Natural killer cell (primary cell): ENCODE data around the gene RUVBL2. TPM values are rescaled to one million over a fixed set of nuclear protein-coding genes. Genes with fewer than 3 reads are reported as not detected.

Source experiments
- ATAC-seq, 3 donors: fragments of 150-1000 bp in 2 of 3; fragments of 200-7000 bp in 1 of 3; cut with Tn5 transposase; 1 replicate in 1 of 3; 2 replicates in 2 of 3; pipeline ENCODE4 v1.10.0; 2021; ENCODE audit warnings: mild to moderate bottlenecking in 2 of 3, moderate library complexity in 2 of 3
- DNase-seq, 2 donors: peaks; one replicate each; pipeline versions ENCODE4 v3.0.0 to v3.0.0-alpha.2; 2013 to 2021; ENCODE audit warnings: mixed read lengths in 1 of 2
- H3K27ac ChIP-seq: one replicate; pipeline ENCODE4 v1.5.1; 2013; ENCODE audit warnings: mild to moderate bottlenecking, low read length
- H3K27me3 ChIP-seq: one replicate; pipeline ENCODE4 v1.6.1; 2013; ENCODE audit warnings: low read length; ENCODE audit not compliant: control insufficient read depth, insufficient read depth
- H3K36me3 ChIP-seq: one replicate; pipeline ENCODE4 v1.6.1; 2013; ENCODE audit warnings: low read length; ENCODE audit not compliant: control insufficient read depth, insufficient read depth
- H3K4me1 ChIP-seq: one replicate; pipeline ENCODE4 v1.6.1; 2013; ENCODE audit warnings: low read length; ENCODE audit not compliant: control insufficient read depth, insufficient read depth
- H3K4me3 ChIP-seq: one replicate; pipeline ENCODE4 v1.5.1; 2013; ENCODE audit warnings: low read length
- H3K9me3 ChIP-seq: one replicate; pipeline ENCODE4 v1.6.1; 2013; ENCODE audit warnings: low read length; ENCODE audit not compliant: control insufficient read depth, insufficient read depth
- H3K27ac Mint-ChIP-seq, 2 donors: one replicate each; pipeline ENCODE4 v1.8.0; 2022; ENCODE audit warnings: mild to moderate bottlenecking in 2 of 2, mixed read lengths in 2 of 2, moderate library complexity in 1 of 2
- H3K27me3 Mint-ChIP-seq, 2 donors: one replicate each; pipeline ENCODE4 v1.8.0; 2022; ENCODE audit warnings: low read depth in 2 of 2, mixed read lengths in 2 of 2
- H3K36me3 Mint-ChIP-seq: one replicate; pipeline ENCODE4 v1.8.0; 2022; ENCODE audit warnings: mixed read lengths
- H3K4me1 Mint-ChIP-seq, 2 donors: one replicate each; pipeline ENCODE4 v1.8.0; 2022; ENCODE audit warnings: mixed read lengths in 2 of 2
- H3K4me3 Mint-ChIP-seq: one replicate; pipeline ENCODE4 v1.8.0; 2022; ENCODE audit warnings: mild to moderate bottlenecking, moderate library complexity, mixed read lengths
- H3K9me3 Mint-ChIP-seq, 2 donors: one replicate each; pipeline ENCODE4 v1.8.0; 2022; ENCODE audit warnings: mixed read lengths in 2 of 2
- WGBS: methylation state at CpG from one replicate; pipeline ENCODE4 v1.1.7; 2013; ENCODE audit warnings: missing lambda C conversion rate; ENCODE audit not compliant: insufficient coverage; 5-methylcytosine and 5-hydroxymethylcytosine counted together
- intact Hi-C: fragments of 100-400 bp; cut with micrococcal nuclease; formaldehyde crosslinking; loops from one replicate; pipeline ENCODE4 v1.14.2; 2022
- total RNA-seq, 4 donors: library from RNA; stranded (reverse); fragments of 120-200 nt in 1 of 4; gene quantifications; one replicate each; pipeline versions ENCODE4 v1.2.3 to v1.2.4, GENCODE V29; 2013 to 2022
- TF ChIP-seq, protein P1 (sequence below): fragments of 200-600 bp; IDR thresholded peaks from one replicate; pipeline ENCODE4 v1.8.0; 2022; ENCODE audit warnings: antibody characterized with exemption

Gene RUVBL2
- total RNA-seq, 3 donors from 2014 or later (not counting 1 experiment from before 2014, with no cell fraction given) = 23.6 to 28.3 (median 26.5) TPM

- H3K9me3 Mint-ChIP-seq = no peaks in the 10 kb centered on the region
- H3K27ac Mint-ChIP-seq = peak within 1 kb of the TSS; percentile 79 to 85
- ATAC-seq = peak; percentile 86 to 93 (median 91)
- H3K36me3 ChIP-seq = no peaks in the 10 kb centered on the region
- TF ChIP-seq, protein P1, sequence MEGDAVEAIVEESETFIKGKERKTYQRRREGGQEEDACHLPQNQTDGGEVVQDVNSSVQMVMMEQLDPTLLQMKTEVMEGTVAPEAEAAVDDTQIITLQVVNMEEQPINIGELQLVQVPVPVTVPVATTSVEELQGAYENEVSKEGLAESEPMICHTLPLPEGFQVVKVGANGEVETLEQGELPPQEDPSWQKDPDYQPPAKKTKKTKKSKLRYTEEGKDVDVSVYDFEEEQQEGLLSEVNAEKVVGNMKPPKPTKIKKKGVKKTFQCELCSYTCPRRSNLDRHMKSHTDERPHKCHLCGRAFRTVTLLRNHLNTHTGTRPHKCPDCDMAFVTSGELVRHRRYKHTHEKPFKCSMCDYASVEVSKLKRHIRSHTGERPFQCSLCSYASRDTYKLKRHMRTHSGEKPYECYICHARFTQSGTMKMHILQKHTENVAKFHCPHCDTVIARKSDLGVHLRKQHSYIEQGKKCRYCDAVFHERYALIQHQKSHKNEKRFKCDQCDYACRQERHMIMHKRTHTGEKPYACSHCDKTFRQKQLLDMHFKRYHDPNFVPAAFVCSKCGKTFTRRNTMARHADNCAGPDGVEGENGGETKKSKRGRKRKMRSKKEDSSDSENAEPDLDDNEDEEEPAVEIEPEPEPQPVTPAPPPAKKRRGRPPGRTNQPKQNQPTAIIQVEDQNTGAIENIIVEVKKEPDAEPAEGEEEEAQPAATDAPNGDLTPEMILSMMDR = no peak
- H3K4me3 Mint-ChIP-seq = peak within 1 kb of the TSS; percentile 93
- H3K27ac ChIP-seq = peak within 1 kb of the TSS; percentile 92
- H3K4me1 Mint-ChIP-seq = peaks cover 14 to 20% of the 10 kb centered on the region in 2 donors
- no peaks in the 10 kb centered on the region for H3K27me3 ChIP-seq
- no peaks in the 10 kb centered on the region for H3K27me3 Mint-ChIP-seq
- DNase-seq = peak; percentile 82 to 91
- intact Hi-C loops = loop anchor here (1.0 kb wide), 1 partner anchor 11 kb away; the partner anchor contains the start of gene FTL
- no peaks in the 10 kb centered on the region for H3K36me3 Mint-ChIP-seq
- no peaks in the 10 kb centered on the region for H3K9me3 ChIP-seq
- peak within 1 kb of the TSS; percentile 100 for H3K4me3 ChIP-seq
- WGBS = under 1% methylated on average over 71 of the region's 71 CpGs
- H3K4me1 ChIP-seq = peaks cover 18% of the 10 kb centered on the region
These were observed 38.9 kb upstream of the RUVBL2 start, which contains the start of gene BAX for GRCh38 chr19:48954595-48955307. Gene BAX (plus strand): TSS chr19:48954875. CDS start chr19:48954929, 54 bp downstream.

GRCh38 chr19:48955308-48955958 lies 38.3 kb upstream of the RUVBL2 start:
- Histone ChIP-seq H3K27me3 (no peaks in the 10 kb centered on the region), H3K36me3 (no peaks in the 10 kb centered on the region), H3K4me3 (peak overlapping the region; percentile 100), H3K4me1 (peaks cover 22% of the 10 kb centered on the region), H3K9me3 (no peaks in the 10 kb centered on the region), H3K27ac (peak overlapping the region; percentile 92)
- no peak for DNase-seq
- Mint-ChIP-seq H3K9me3 (no peaks in the 10 kb centered on the region), H3K36me3 (no peaks in the 10 kb centered on the region), H3K27ac (peak overlapping the region; percentile 79 to 85), H3K27me3 (no peaks in the 10 kb centered on the region), H3K4me1 (peaks cover 14 to 20% of the 10 kb centered on the region in 2 donors), H3K4me3 (peak overlapping the region; percentile 84)
- intact Hi-C loops = no loop called here
- 67% methylated on average over 16 of the region's 16 CpGs for WGBS
- TF ChIP-seq, protein P1 = no peak
- ATAC-seq = no peak

GRCh38 chr19:48958006-48958405 lies 35.7 kb upstream of the RUVBL2 start:
- Mint-ChIP-seq H3K4me1 (peaks cover 29 to 41% of the 10 kb centered on the region in 2 donors), H3K27ac (no peak overlapping the region)

More at GRCh38 chr19:48958006-48958405, 35.7 kb upstream of the RUVBL2 start:
- Mint-ChIP-seq H3K36me3 (no peaks in the 10 kb centered on the region), H3K27me3 (no peaks in the 10 kb centered on the region), H3K4me3 (peak overlapping the region; percentile 40), H3K9me3 (no peaks in the 10 kb centered on the region)
- no peaks in the 10 kb centered on the region for H3K9me3 ChIP-seq
- H3K36me3 ChIP-seq = no peaks in the 10 kb centered on the region
- H3K27me3 ChIP-seq = no peaks in the 10 kb centered on the region
- peaks cover 39% of the 10 kb centered on the region for H3K4me1 ChIP-seq
- no peak for DNase-seq
- TF ChIP-seq, protein P1 = no peak
- ATAC-seq = no peak
- intact Hi-C loops = no loop called here
- over 99% methylated on average over 7 of the region's 8 CpGs for WGBS
- H3K4me3 ChIP-seq = no peak overlapping the region
- no peak overlapping the region for H3K27ac ChIP-seq
